ENCODE results near the gene CCT3. TPM values are rescaled to one million over a fixed set of nuclear protein-coding genes. Genes with fewer than 3 reads are reported as not detected.

The CCT3 gene
- total RNA-seq, 1 experiment from 2014 or later = 451 TPM

DNA sequence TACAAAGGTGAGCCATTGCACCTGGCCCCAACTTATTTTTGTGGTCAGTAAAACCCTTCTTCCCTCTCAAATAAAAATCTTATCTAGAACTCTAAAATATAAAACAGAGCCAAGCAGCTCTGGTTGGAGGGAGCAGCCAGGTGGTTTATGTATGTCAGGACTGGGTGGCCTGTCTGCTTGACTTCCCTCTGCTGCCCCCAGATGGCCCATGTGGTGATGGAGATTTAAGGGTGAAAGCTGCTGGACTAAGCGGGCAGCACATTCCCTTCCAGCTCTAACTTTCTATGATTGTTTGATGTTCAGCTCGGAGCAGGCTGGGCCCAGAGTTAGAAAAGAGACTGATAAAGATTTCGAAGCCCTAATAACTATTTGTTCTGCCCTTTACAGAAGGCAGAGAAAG is 78.3 kb downstream of the CCT3 start:
- POLR2A ChIA-PET = interaction anchor here (0.6 kb wide), 1 partner anchor 118 kb away, joined by 5 read pairs; no protein-coding TSS in a partner anchor
- H3K27me3 ChIP-seq (ENCODE audit: control insufficient read depth, insufficient read depth, low read length) = no peaks in the 10 kb centered on the region
- CTCF ChIA-PET = interaction anchor here (1.0 kb wide), 1 partner anchor 12 kb away, joined by 15 read pairs; the partner anchor contains the start of gene PAQR6
- BruUV-seq (replicated peaks) = no TSS peak
- H3K27ac ChIP-seq (ENCODE audit: low read length) = no peak overlapping the region
- no peak for DNase-seq (ENCODE audit: low read depth, low spot score)
- intact Hi-C loops (cut with micrococcal nuclease; ENCODE audit: unreplicated experiment) (no loop called here), in situ Hi-C loops (cut with HindIII; ENCODE audit: low pct_unique_long_range_greater_than_20kb, low sequenced_read_pairs) (no loop called here)
- peaks cover 17% of the 10 kb centered on the region for H3K36me3 ChIP-seq (ENCODE audit: control insufficient read depth, insufficient read depth, low read length)
- no peak overlapping the region for H3K4me3 ChIP-seq (ENCODE audit: low read depth in 2 of 2, low read length in 2 of 2)
- no peak for ATAC-seq
- no peaks in the 10 kb centered on the region for H3K9me3 ChIP-seq (ENCODE audit: control insufficient read depth, insufficient read depth, low read depth, low read length)
- H3K4me1 ChIP-seq (ENCODE audit: control insufficient read depth, insufficient read depth, low read length) = peaks cover 10% of the 10 kb centered on the region
- TF ChIP-seq, protein P1, sequence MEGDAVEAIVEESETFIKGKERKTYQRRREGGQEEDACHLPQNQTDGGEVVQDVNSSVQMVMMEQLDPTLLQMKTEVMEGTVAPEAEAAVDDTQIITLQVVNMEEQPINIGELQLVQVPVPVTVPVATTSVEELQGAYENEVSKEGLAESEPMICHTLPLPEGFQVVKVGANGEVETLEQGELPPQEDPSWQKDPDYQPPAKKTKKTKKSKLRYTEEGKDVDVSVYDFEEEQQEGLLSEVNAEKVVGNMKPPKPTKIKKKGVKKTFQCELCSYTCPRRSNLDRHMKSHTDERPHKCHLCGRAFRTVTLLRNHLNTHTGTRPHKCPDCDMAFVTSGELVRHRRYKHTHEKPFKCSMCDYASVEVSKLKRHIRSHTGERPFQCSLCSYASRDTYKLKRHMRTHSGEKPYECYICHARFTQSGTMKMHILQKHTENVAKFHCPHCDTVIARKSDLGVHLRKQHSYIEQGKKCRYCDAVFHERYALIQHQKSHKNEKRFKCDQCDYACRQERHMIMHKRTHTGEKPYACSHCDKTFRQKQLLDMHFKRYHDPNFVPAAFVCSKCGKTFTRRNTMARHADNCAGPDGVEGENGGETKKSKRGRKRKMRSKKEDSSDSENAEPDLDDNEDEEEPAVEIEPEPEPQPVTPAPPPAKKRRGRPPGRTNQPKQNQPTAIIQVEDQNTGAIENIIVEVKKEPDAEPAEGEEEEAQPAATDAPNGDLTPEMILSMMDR (IDR thresholded peaks at IDR 0.05) = no peak
- TF ChIP-seq SIN3A (IDR thresholded peaks at IDR 0.05; ENCODE audit: borderline replicate concordance, insufficient read depth, low read depth, low read length) (no peak), TCF7L2 (IDR thresholded peaks at IDR 0.05; ENCODE audit: low read depth, low read length) (no peak), POLR2AphosphoS5 (IDR thresholded peaks at IDR 0.05; ENCODE audit: low read depth, low read length) (no peak)
- TF ChIP-seq, protein P2, sequence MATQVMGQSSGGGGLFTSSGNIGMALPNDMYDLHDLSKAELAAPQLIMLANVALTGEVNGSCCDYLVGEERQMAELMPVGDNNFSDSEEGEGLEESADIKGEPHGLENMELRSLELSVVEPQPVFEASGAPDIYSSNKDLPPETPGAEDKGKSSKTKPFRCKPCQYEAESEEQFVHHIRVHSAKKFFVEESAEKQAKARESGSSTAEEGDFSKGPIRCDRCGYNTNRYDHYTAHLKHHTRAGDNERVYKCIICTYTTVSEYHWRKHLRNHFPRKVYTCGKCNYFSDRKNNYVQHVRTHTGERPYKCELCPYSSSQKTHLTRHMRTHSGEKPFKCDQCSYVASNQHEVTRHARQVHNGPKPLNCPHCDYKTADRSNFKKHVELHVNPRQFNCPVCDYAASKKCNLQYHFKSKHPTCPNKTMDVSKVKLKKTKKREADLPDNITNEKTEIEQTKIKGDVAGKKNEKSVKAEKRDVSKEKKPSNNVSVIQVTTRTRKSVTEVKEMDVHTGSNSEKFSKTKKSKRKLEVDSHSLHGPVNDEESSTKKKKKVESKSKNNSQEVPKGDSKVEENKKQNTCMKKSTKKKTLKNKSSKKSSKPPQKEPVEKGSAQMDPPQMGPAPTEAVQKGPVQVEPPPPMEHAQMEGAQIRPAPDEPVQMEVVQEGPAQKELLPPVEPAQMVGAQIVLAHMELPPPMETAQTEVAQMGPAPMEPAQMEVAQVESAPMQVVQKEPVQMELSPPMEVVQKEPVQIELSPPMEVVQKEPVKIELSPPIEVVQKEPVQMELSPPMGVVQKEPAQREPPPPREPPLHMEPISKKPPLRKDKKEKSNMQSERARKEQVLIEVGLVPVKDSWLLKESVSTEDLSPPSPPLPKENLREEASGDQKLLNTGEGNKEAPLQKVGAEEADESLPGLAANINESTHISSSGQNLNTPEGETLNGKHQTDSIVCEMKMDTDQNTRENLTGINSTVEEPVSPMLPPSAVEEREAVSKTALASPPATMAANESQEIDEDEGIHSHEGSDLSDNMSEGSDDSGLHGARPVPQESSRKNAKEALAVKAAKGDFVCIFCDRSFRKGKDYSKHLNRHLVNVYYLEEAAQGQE (IDR thresholded peaks at IDR 0.05; ENCODE audit: insufficient read depth in 1 of 2, low read depth in 2 of 2, low read length in 1 of 2) = no peak

Other genes starting within 250 kb of the CCT3 start
- 691 TPM for gene LMNA, start 223.6 kb downstream of the CCT3 start, total RNA-seq (2021; ENCODE audit: unreplicated experiment)
- gene SEMA4A, start 184.7 kb downstream of the CCT3 start, total RNA-seq (2021; ENCODE audit: unreplicated experiment) = 0.21 TPM
- 33.0 TPM for gene SLC25A44, start 144.2 kb downstream of the CCT3 start, total RNA-seq (2021; ENCODE audit: unreplicated experiment)
- gene PMF1, start 125.3 kb downstream of the CCT3 start, total RNA-seq (2021; ENCODE audit: unreplicated experiment) = 57.5 TPM
- 0.67 TPM for gene BGLAP, start 96.1 kb downstream of the CCT3 start, total RNA-seq (2021; ENCODE audit: unreplicated experiment)
- gene PAQR6, start 90.2 kb downstream of the CCT3 start, total RNA-seq (2021; ENCODE audit: unreplicated experiment) = 0.92 TPM
- gene SMG5, start 55.5 kb downstream of the CCT3 start, total RNA-seq (2021; ENCODE audit: unreplicated experiment) = 117 TPM
- gene TMEM79, start 54.0 kb downstream of the CCT3 start, total RNA-seq (2021; ENCODE audit: unreplicated experiment) = 5.5 TPM
- 60.2 TPM for gene GLMP, start 42.6 kb downstream of the CCT3 start, total RNA-seq (2021; ENCODE audit: unreplicated experiment)
- 0.28 TPM for gene VHLL, start 39.0 kb downstream of the CCT3 start, total RNA-seq (2021; ENCODE audit: unreplicated experiment)
- 3.6 TPM for gene TSACC, start 234 bp upstream of the CCT3 start, total RNA-seq (2021; ENCODE audit: unreplicated experiment)
- 0.28 TPM for gene RHBG, start 30.9 kb upstream of the CCT3 start, total RNA-seq (2021; ENCODE audit: unreplicated experiment)
- 30.9 TPM for gene MEF2D, start 162.5 kb upstream of the CCT3 start, total RNA-seq (2021; ENCODE audit: unreplicated experiment)
- 25.6 TPM for gene IQGAP3, start 234.3 kb upstream of the CCT3 start, total RNA-seq (2021; ENCODE audit: unreplicated experiment)
- not detected for gene TTC24, start 241.4 kb upstream of the CCT3 start, total RNA-seq (2021; ENCODE audit: unreplicated experiment)

Data from Panc1 (cell line).